Left lobe of liver (tissue), 2 donors: ENCODE data around the gene PTCH1. TPM values are rescaled to one million over a fixed set of nuclear protein-coding genes. Genes with fewer than 3 reads are reported as not detected.

Experiments
- ATAC-seq: fragments of 200-7000 bp; cut with Tn5 transposase; one replicate; pipeline ENCODE4 v1.9.1; 2020; ENCODE audit warnings: mild to moderate bottlenecking, moderate library complexity
- DNase-seq: peaks from one replicate; pipeline ENCODE4 v3.0.0-alpha.2; 2020; ENCODE audit warnings: low spot score
- total RNA-seq: library from RNA; stranded (reverse); gene quantifications from one replicate; pipeline ENCODE4 v1.2.1, GENCODE V29; 2021
- donor health status: DM: no; HTN: no; CAD: no; lungs with moderate emphysema.
- donor health status: DM: no; HTN: yes; CAD: no.

PTCH1 gene
- total RNA-seq, 1 donor from 2014 or later = 7.0 TPM

DNA sequence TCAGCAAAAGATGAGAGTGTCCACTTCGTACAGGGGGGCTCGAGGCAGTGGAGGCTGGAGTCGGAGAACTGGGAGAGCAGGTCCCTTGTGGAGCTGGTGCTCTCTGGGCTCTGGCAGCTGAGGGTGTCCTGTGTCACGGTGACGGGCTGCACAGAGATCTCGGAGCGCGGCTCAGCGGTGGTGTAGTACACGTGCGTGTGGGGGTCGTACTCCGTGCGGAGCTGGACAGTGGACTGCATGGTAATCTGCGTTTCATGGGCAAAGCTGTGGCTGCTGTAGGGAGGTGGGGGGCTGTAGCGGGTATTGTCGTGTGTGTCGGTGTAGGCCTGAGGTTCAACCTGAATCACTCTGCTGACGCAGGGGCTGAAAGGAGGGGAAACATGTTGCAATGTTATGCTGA is 48.0 kb downstream of the PTCH1 start:
- ATAC-seq (no peak), DNase-seq (no peak)

GRCh38 chr9:95465115-95465514 is 51.7 kb downstream of the PTCH1 start:
- no peak for ATAC-seq

GRCh38 chr9:95463148-95464060 is 53.4 kb downstream of the PTCH1 start:
- DNase-seq (no peak), ATAC-seq (no peak)

More at GRCh38 chr9:95465115-95465514, 51.7 kb downstream of the PTCH1 start:
- no peak for DNase-seq

DNA sequence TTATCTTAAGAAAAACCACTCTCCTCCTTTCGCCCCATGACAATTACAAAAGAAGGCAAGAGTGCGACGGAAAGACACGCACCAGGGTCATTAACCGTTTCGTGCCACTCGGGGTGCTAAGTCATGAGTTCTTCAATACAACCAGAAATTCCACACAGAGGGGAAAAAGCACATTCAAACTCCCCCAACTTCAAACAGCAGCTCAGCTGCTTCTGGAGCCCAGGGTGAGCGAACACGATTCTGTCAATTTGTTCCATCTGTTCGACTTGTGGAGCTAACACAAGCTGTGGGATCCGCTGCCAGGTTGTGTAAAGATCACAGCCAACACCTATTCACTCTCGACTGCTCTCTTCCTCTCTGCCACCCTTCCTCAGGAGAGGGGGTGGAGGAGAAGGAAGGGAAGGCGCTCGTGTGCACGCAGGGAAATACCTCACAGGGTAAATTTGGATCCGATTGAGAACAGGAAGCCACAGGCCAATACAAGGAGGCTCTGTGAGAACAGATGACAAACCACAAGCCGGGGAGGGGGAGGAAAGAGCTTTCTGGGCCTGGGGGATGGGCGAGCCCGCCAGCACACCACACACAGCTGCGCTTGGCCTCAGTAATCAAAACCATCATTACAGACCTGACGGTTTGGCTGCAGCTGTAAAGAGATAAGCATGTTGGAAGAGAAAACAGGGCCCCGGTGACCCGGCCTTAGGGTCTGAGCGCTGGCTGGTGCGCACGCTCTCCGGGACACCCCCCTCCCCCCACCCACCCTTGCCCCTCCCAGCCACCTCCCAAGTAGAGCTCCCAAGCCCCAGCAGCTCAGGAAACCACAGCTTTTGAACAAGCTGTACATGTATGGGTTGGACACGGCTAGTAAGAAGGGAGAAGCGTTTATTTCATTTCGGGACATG is 54.3 kb downstream of the PTCH1 start:
- DNase-seq (no peak), ATAC-seq (peak; percentile 53)

- no peak for DNase-seq
- no peak for ATAC-seq
Measured at GRCh38 chr9:95461448-95462248, 55.1 kb downstream of the PTCH1 start.

DNA sequence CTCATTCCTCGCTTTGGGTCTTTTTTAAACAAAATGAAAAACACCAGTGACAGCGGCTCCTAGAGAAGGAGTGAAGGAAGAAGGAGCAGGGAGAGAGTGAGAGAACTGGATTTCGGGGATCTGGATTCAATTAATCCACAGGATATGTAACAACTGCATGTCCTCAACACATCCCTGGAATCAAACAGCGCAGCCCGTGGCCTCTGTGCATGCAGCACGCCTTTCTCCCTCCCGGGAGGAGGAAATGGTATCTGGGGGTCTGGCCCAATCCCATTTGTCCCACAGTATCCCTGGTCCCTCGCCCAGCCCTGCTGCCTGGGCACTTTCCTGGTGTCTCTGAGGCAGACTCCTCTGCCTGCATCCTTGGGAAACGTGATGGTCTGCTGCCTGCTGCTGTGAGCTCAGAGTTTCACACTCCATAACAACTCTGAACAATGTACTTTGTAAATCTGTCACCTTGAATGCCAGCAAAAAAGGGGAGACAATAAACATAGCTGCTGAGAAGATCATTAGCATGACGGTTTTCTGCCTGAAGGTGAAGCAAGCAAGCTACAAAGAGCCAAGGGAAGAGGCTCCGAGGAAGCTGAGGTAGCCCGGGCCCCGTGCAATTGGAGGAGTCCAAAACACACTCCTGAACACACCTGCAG is 56.1 kb downstream of the PTCH1 start:
- ATAC-seq (no peak), DNase-seq (no peak)

GRCh38 chr9:95459851-95460517 is 56.8 kb downstream of the PTCH1 start:
- ATAC-seq (no peak), DNase-seq (no peak)

DNA sequence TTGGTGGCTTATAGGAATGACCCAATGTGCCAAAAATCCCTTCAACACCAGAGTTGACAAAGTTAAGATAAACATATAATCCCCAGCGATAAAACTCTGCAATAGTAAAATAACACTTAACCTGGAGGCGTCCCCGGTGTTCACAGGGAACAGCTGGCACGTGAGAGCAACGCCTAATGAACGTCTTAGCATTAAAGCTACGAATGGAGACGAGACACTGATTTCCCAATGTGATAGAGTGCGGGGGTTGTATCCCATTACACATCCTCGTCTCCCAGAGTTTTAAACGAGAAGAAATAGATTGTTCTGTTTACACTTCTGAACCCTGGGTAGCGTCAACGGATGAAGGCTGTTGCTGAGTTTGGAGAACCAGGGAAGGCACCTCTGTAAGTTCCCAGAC is 57.6 kb downstream of the PTCH1 start:
- no peak for ATAC-seq
- no peak for DNase-seq

- DNase-seq (no peak), ATAC-seq (no peak)
Measured at GRCh38 chr9:95458666-95459065, 58.1 kb downstream of the PTCH1 start.

DNA sequence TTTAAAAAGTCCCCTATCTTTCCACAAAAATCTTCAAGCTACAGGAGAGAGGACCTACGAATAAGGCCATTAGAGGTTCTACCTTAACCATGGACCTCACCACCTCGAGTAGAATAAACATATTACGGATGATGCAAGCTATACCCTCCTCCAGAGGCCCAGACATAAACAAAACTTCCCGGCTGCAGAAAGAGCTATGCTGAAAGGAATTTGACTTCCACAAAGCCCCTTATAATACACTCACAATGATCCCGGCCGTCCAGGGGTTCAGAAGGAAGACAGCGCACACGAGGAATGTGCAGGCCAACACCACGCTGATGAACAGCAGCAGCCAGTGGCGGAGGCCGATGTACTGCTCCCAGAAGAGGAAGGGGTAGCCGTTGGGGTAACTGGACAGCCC is 59.0 kb downstream of the PTCH1 start:
- DNase-seq = no peak

GRCh38 chr9:95455714-95456113 is 61.1 kb downstream of the PTCH1 start:
- no peak for ATAC-seq
- DNase-seq = no peak

More for the DNA sequence above, 59.0 kb downstream of the PTCH1 start:
- no peak for ATAC-seq

- DNase-seq (no peak), ATAC-seq (no peak)
Measured at GRCh38 chr9:95452176-95452575, 64.6 kb downstream of the PTCH1 start.

GRCh38 chr9:95451065-95451426 is 65.7 kb downstream of the PTCH1 start:
- no peak for DNase-seq
- no peak for ATAC-seq

DNA sequence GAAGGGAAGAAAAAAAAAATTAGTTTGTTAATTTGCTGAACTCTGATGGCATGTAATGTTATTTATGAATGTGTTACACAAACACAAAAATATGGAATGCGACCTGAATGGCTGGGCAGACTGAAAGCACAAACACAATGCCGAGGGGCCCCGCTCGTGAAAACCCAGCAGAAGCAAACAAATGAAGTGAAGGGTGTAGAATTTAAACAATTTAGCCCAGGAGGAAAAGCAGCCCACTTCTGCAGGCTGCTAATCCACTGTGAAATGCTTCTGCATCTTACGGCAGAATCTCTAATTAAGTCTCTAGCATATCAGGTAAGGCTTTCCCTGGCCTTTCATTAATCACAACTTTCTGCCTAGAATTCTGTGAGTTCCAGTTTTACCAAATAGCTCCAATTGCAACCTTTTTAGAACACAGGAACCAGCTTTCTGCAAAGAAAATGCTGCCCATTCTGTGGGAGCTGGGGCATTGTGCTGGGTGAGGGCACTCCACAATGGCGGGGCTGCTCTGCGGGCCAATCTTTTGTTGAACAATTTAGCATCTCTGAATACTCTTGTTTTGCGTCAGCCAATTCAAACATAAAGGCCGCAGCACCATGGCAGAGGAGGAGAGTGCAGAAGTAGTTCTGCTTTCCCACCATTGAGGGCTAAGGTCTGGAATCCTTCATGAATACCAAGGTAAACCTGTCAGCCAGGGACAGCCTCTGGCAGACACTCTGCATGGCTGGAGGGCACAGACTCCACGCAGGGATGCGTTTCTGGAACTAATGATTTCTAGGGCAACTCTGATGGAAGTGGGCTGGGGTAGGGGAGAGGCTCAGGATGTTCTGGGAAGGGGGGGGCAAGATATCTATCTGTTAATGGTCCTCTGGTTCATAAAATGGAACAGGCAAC is 66.4 kb downstream of the PTCH1 start:
- no peak for DNase-seq
- no peak for ATAC-seq

GRCh38 chr9:95449016-95449415 is 67.8 kb downstream of the PTCH1 start:
- no peak for ATAC-seq
- DNase-seq = no peak

DNA sequence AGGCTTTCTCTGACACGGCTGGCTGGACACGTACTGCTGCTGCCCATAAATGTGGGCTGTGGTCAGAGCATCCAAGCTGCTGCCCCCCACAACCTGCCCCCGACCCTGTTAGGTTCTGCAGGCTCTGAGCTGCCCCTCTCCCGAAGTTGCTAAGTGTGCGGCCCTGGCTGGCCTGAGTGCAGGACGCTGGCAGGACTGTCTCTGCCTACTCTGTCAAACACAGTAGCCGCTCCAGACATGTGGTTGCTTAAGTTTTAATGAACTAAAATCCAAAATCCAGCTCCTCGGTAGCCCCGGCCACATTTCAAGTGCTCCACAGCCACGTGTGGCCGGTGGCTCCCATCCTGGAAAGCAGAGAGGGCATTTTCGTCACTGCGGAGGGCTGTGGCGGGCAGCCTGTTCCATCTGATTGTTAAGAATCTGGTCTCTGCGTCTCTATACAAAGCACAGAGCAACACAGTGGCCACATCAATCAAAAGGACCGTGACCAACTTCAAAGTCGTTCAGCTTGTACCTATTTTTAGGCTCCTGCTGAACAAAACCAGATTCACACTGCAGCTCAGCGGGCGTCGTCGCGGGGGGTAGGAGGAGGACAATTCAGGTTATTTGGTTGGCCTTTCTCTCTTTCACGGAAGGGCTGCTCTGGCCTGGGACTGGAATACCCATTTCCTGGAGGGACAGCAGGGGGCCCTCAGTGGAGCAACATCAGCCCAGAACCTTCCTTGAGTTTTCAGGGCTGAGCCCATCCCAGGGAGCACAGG is 68.9 kb downstream of the PTCH1 start:
- ATAC-seq (no peak), DNase-seq (no peak)

- DNase-seq (no peak), ATAC-seq (no peak)
Measured at GRCh38 chr9:95446984-95447383, 69.8 kb downstream of the PTCH1 start.

DNA sequence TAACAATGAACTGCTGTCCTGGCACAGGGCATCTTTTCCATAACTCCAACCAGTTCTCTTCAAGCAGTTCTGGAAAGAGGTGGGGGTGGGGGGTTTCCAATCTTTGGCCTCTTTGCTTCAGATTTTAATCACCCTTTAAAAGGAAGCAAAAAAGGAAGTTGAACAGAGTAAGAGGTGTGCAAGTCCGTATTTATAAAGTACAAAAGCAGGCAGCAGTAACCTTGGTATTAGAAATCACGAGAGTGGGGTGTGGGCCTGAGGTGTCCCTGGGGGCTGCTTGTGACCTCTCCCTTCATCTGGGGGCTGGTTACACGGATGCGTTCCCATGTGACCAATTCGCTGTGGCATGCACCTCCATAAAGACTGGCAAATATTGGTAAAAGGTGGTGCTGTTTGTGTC is 70.5 kb downstream of the PTCH1 start:
- ATAC-seq (no peak), DNase-seq (no peak)
